ENCODE results near the gene NADSYN1.
"Not testable (repeated sequence)": the region's sequence is repeated elsewhere in the genome, so short reads cannot be mapped to it uniquely, and the experiment has no call there.

Gene NADSYN1

GRCh38 chr11:71526796-71527575, 74.0 kb downstream of the NADSYN1 start, which contains the start of gene KRTAP5-7:
Gene KRTAP5-7 (plus strand): TSS chr11:71527267. CDS start chr11:71527301, 34 bp downstream.
- not testable (repeated sequence) for DNase-seq (ENCODE audit: low read depth, low spot score)

- DNase-seq (ENCODE audit: low read depth, low spot score) = no peak
Observed at GRCh38 chr11:71527576-71528210, 74.7 kb downstream of the NADSYN1 start.

DNA sequence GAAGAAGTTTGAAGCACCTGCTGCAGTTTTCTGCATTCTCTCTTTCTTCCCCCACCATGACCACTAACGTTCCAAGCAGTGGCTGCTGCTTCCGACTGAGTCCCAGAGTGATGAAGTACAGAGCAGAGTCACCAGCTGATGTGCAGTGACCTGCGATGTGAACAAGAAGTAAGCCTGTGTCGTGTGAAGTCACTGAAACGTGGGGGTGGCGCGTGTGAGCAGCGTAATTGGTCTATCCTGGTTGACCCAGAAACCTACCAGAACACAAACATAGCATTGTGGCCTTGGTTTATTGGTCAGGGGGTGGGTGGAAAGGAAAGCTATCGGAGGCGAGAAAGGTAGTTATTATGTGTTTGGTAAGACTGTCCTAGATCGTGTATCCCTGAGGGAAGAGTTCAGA, 77.6 kb downstream of the NADSYN1 start:
- no peak for DNase-seq (ENCODE audit: low read depth, low spot score)

DNA sequence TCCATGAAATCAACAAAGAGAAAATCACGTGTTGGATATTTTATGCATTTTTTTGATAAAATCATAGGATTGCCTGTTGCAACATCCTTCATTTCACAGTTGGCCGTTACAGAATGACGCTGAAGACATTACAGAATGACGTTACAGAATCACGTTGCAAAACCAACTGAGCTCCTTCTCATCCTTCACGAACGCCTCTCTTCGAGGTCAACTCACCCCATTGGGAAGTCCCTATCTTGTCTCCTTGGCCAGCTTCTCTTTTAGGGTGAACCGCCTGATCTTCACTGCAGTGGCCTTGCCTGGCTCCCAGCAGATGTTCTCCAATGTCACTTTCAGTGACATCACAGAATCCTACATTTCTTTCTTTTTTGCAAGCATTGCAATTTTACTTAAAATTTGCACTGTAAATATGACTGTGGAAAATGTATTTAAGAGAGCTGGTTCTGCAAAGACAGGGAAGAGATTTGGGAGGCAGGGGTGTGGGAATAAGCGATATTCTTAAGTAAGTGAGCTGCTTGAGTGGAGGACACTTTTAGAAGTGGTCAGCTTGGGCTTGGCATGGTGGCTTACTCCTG, 79.1 kb downstream of the NADSYN1 start:
- DNase-seq (ENCODE audit: low read depth, low spot score) = no peak

DNA sequence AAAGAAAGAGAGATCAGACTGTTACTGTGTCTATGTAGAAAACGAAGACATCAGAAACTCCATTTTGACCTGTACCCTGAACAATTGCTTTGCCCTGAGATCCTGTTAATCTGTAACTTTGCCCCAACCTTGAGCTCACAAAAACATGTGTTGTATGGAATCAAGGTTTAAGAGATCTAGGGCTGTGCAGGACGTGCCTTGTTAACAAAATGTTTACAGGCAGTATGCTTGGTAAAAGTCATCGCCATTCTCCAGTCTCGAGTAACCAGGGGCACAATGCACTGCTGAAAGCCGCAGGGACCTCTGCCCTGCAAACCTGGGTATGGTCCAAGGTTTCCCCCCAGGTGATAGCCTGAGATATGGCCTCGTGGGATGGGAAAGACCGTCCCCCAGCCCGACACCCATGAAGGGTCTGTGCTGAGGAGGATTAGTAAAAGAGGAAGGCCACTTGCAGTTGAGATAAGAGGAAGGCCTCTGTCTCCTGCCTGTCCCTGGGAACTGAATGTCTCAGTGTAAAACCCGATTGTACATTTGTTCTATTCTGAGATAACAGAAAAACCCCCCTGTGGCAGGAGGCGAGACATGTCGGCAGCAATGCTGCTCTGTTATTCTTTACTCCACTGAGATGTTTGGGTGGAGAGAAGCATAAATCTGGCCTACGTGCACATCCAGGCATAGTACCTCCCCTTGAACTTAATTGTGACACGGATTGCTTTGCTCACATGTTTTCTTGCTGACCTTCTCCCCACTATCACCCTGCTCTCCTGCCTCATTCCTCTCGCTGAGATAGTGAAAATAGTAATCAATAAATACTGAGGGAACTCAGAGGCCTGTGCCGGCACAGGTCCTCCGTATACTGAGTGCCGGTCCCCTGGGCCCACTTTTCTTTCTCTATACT, 82.0 kb downstream of the NADSYN1 start:
- not testable (repeated sequence) for DNase-seq (ENCODE audit: low read depth, low spot score)

- DNase-seq (ENCODE audit: low read depth, low spot score) = no peak
Observed at GRCh38 chr11:71535825-71536224, 82.8 kb downstream of the NADSYN1 start.

- DNase-seq (ENCODE audit: low read depth, low spot score) = no peak
Observed at GRCh38 chr11:71537537-71537936, 84.5 kb downstream of the NADSYN1 start.

DNA sequence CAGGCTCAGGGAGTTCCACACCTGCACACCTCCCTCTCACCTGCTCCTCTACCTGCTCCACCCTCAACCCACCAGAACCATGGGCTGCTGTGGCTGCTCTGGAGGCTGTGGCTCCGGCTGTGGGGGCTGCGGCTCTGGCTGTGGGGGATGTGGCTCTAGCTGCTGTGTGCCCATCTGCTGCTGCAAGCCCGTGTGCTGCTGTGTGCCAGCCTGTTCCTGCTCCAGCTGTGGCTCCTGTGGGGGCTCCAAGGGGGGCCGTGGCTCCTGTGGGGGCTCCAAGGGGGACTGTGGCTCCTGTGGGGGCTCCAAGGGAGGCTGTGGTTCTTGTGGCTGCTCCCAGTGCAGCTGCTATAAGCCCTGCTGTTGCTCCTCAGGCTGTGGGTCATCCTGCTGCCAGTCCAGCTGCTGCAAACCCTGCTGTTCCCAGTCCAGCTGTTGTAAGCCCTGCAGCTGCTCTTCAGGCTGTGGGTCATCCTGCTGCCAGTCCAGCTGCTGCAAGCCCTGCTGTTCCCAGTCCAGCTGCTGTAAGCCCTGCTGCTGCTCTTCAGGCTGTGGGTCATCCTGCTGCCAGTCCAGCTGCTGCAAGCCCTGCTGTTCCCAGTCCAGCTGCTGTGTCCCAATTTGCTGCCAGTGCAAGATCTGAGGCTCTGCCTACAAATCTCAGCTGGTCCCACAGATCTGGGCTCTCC, 85.1 kb downstream of the NADSYN1 start, which contains the start of gene KRTAP5-8:
TSS of gene KRTAP5-8 (plus strand) at position 49 of the 689 bp plus-strand sequence. CDS start at position 80, 31 bp downstream.
- not testable (repeated sequence) for DNase-seq (ENCODE audit: low read depth, low spot score)

DNA sequence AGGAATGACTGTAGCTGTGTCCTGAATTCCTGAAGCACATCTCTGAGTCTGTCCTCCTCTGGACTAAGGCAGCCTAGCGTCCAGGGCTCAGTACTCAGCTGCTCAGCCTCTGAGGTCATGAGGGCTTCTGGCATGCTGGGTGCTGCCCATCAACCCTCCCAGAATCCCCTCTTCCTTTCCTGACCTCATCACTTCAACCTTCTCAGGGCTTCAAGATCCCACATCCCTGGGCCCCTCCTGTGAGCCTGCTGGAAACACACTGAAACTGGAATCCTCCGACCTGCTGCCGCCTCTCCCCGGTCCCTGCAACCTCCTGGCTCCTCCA, 85.6 kb downstream of the NADSYN1 start:
- peak; percentile 33 for DNase-seq (ENCODE audit: low read depth, low spot score)

GRCh38 chr11:71539017-71539416, 86.0 kb downstream of the NADSYN1 start:
- DNase-seq (ENCODE audit: low read depth, low spot score) = no peak

- not testable (repeated sequence) for DNase-seq (ENCODE audit: low read depth, low spot score)
Observed at GRCh38 chr11:71539971-71540370, 87.0 kb downstream of the NADSYN1 start.

DNA sequence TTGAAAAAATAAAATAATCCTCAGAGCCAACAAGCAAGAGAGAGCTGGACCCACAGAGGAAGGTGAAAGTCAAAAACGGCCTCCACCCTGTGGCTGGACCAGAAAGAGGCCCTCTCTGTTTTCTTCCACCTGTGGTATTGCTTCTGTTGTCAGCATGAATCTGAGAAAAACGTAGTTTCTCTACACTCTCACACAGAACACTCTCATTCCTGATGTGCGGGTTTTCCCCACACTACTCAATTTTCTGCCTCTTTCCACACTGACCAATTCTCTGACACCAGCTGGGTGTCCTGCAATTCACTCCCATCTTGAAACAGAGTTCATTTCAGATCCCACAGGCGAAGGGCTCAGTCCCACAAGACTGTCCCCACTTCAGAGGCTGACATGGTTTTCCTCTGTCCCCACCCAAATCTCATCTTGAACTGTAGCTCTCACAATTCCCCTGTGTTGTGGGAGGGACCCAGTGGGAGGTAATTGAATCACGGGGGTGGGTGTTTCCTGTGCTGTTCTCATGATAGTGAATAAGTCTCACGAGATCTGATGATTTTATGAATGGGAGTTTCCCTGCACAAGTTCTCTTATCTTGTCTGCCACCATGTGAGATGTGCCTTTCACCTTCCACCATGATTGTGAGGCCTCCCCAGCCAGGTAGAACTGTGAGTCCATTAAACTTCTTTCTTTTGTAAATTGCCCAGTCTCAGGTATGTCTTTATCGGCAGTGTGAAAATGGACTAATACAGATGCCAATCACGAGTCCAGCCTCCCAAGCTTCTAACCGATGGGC, 87.7 kb downstream of the NADSYN1 start:
- DNase-seq (ENCODE audit: low read depth, low spot score) = not testable (repeated sequence)

GRCh38 chr11:71542382-71542781, 89.4 kb downstream of the NADSYN1 start:
- no peak for DNase-seq (ENCODE audit: low read depth, low spot score)

GRCh38 chr11:71542879-71543777, 90.1 kb downstream of the NADSYN1 start:
- DNase-seq (ENCODE audit: low read depth, low spot score) = peak; percentile 28

- no peak for DNase-seq (ENCODE audit: low read depth, low spot score)
Observed at GRCh38 chr11:71543866-71544265, 90.9 kb downstream of the NADSYN1 start.

GRCh38 chr11:71544525-71545214, 91.7 kb downstream of the NADSYN1 start:
- no peak for DNase-seq (ENCODE audit: low read depth, low spot score)

DNA sequence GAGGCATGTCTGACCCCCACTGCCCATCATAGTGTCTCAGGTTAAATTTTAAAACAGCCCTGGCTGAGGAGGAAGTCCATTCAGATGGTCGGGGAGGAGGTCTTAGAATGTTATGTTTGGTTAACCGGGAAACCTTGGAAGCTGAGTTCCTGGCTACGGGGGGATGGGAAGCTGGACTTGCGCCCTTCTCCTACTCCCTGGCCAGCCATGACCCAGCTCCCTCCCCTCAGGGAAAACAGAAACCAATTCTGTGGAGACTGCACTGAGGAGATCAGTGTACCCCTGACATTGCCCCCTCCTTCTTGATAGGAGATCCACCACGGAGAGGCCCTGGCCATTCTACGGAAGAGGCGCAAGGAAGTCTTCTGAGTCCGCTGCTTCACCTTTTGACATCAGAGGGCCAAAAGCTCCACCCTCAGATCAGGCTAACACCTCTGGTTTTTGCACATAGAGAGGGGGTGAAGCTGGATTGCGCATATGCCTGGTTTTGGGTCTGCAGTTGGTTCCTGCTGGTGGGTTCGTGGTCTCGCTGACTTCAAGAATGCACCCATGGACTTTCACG, 92.5 kb downstream of the NADSYN1 start:
- no peak for DNase-seq (ENCODE audit: low read depth, low spot score)

GRCh38 chr11:71548120-71548519, 95.1 kb downstream of the NADSYN1 start, which contains the start of gene KRTAP5-9:
Gene KRTAP5-9 (plus strand): TSS chr11:71548420. CDS start chr11:71548658, 238 bp downstream.
- no peak for DNase-seq (ENCODE audit: low read depth, low spot score)
